ENCODE data around the gene RNU4-1.

- TF ChIP-seq CTCF (IDR thresholded peaks at IDR 0.05; ENCODE audit: insufficient read depth, low read length, poor library complexity, severe bottlenecking) (no peak), EZH2phosphoT487 (conservative IDR thresholded peaks at IDR 0.05; ENCODE audit: low read length) (no peak)
These were observed 28.6 kb upstream of the RNU4-1 start for GRCh38 chr12:120321382-120322202.
